Hematopoietic multipotent progenitor cell treated with erythropoietin and hydrocortisone succinate and interleukin-3 and kit ligand, for 4 days (in vitro differentiated cells): ENCODE results near the gene SLC35A2.
A peak's percentile ranks its signal among the peaks of the same experiment; 100 is the strongest.

Experiments used
- DNase-seq: peaks from one replicate; pipeline ENCODE4 v3.0.0-alpha.2; 2015

Gene SLC35A2

DNA sequence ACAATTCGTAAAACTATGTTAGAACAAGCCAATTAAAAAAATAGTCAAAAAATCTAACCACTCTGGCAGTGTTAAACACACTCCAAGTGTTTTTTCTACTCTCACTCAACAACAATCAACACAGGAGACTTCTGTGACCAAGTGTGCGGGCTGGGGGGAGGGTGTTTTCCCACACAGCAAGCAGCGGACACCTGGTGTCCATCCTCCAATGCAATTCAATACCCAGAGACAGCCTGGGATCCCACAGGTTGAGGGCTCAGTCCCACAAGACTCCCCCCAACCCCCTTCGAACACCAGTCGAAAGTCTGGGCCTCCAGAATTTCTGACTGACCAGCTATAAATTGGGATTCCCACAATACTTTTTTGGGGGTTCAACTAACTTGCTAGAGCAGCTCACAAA, 15.7 kb upstream of the SLC35A2 start:
- DNase-seq: no peak

DNA sequence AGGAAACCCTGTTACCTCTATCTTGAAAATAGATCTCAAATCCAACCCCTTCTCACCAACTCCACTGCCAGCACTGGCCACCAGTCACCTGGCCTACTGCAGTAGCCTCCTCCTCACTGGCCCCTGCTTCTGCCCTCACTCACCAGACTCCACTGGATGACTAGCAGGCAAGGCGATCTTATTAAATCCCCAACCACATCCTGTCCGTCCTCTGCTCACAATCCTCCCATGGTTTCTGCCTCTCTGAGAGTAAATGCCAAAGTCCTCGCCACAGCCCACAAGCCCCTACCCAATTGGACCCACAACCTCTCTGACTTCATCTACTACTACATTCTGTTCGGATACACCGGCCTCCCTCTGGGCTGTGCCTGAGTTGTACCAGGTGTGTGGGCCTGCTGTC, 12.8 kb upstream of the SLC35A2 start:
- peak; percentile 30 for DNase-seq

DNA sequence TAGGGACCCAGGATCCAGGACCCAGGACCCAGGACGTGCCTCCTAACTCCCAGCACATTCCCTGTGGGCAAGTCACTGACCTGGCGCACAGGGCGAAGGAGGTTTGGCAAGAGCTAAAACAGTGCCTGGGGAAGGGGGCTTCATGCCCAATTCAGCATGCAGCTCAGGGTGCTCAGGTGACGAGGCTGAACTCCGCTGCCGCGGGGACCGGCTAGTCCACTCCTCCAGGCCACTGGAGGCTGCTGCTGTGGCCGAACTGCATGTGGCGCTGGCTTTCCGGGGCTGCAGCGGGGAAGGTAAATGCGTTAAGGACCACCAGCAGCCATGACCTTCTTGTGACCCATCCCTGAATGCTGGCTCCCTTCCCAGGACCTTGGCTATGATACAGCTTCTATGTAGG, 12.3 kb upstream of the SLC35A2 start:
- DNase-seq: no peak

DNA sequence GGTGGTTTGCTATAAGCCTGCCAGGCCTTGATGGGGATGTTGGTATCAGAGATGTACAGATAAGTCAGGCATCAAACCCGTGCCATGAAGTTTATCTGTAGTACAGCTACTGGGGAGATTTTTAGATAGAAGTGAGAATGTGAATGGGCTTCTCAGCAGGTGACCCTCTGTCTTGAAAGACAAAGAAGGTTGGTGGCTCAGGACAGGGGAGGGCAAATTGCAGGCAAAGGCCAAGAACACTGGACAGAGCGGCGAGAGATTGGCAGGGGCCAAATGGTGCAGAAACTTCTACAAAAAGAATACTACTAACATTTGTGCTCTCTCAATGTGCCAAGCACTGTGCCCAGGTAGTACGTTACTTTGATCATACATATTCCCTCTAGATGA, 9.3 kb upstream of the SLC35A2 start:
- DNase-seq: no peak

- DNase-seq: peak; percentile 64
These were observed 8.7 kb upstream of the SLC35A2 start for GRCh38 chrX:48919947-48920717.

DNA sequence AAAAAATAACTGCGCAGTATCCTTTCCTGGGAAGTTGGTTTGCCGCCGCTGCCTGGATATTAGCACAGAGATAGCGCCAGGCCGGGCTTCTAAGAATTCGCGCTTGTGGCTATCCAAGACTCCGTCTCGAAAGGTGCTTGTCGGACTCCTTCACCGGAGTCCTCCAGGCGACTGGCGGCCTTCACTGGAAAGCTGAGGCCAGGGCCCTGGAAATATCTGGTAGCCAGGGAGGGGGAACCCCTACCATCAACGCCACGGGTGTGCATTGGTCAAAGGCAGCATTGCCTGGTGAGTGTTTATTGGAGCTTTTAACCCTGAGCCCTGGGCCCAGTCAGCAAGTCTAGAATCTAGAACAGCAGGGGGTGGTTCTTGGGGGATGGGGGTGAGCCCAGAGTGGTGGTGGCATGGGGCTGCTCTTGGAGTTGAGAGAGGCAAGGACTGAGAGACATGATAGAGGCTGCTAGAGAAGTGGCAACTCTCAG, 8.0 kb upstream of the SLC35A2 start:
- DNase-seq: peak; percentile 37

- peak; percentile 98 for DNase-seq
These were observed 7.3 kb upstream of the SLC35A2 start, which contains the start of gene PIM2 for GRCh38 chrX:48918643-48919340. PIM2 (minus strand) TSS chrX:48919024; CDS start chrX:48918834, 190 bp downstream.

GRCh38 chrX:48918301-48918642, 6.8 kb upstream of the SLC35A2 start:
- no peak for DNase-seq

GRCh38 chrX:48917139-48918001, 5.9 kb upstream of the SLC35A2 start:
- DNase-seq: peak; percentile 96

DNA sequence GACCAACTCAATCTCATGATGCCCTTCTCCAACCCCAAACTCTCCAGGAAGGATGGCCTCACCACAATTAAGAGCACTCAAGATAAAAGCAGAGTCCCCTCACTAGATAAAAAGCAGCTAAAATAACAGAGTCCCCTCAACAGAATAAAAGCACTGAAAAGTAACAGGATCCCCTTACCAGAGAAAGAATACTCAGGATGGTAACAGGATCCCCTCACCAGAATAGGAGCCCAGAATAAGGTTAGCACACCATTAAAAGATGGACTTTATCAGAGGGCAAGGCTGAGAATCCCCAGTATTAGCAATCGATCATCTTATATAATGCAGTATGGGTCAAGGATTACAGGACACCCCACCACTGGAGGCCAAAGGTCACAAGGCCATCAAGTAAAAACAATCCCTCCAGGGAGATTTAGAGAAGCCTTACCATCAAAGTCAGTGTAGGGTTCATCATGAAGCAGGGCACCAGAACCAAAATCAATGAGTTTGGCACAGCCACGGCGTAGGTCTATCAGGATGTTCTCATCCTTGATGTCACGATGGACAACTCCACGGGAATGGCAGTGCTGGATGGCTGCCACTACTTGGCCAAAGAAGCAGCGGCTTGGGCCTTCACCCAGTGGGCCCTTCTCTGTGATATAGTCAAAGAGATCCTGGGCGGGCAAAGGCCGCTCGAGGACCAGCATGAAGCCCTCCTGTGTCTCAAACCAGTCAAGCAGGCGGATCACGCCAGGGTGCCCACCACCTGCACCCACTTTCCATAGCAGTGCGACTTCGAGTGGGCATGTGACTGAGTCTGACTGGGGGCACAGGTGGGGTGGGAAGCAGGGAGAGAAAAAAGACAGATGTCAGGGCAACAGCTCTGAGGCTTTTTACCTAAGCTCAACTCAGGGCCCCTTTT, 3.4 kb upstream of the SLC35A2 start:
- no peak for DNase-seq

DNA sequence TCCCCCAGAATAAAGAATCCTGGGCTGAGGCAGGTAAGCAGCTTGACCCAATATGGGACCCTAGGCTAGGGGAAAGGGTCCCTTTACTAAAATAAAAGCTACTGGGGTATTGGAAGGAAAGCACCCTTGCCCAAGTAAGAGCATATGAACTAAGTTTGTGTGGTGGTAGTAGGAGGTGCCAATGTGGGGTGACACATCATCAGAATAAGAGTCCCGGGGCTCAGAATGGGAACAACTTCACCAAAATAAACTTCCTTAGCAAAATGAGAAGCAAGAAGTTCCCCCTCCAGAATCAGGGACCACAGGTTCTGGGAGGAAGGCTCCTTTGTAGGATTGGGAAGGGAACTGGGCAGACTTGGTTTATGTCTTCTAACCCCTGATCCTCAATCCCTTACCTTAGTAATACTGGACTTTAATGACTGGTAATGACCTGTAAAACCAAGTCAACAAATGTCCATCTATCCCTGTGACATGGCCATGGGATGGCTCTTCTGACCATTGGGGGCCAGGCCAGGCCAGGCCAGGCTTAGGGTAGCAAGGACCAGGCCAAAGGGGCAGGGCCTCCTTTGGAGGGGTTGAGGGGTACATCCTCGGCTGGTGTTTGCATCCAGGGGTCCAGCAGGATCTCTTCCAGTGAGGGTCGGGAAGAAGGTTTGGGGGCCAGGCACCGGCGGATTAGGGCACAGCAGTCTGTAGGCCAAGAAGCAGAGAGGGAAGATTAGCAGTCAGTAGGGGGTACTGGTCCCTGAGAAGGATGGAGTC, 2.3 kb upstream of the SLC35A2 start:
- DNase-seq: no peak

- DNase-seq: peak; percentile 63
These were observed 477 bp downstream of the SLC35A2 start for GRCh38 chrX:48910926-48911411.

DNA sequence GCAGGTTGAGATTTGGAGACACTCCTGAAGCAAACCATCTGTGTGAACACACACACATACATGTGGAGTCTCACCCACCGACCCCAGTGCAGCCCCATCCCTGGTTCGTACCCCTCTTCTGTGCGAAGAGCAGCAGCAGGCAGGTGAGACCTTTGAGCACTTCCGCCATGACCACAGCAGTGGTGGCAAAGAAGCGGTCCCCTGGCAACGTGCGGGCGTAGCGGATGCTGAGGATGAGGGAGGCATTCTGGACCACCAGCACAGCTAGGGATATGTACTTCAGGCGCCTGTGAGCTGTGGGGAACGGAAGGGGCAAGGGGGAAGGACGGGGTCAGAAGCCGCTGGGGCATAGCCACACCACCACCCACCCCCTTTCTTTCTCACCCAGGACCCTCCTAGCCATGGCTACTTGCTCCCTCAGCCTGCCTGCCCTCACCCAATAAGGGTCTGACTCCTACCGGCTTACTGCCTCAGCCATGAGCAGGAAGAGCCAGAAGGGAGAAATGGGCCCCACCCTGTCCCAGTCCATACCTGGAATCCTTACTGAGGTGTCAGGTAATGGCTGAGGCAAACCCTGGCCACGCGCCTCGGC, 1.6 kb downstream of the SLC35A2 start:
- DNase-seq: no peak

- DNase-seq: no peak
These were observed 2.8 kb downstream of the SLC35A2 start for GRCh38 chrX:48908600-48908999.

DNA sequence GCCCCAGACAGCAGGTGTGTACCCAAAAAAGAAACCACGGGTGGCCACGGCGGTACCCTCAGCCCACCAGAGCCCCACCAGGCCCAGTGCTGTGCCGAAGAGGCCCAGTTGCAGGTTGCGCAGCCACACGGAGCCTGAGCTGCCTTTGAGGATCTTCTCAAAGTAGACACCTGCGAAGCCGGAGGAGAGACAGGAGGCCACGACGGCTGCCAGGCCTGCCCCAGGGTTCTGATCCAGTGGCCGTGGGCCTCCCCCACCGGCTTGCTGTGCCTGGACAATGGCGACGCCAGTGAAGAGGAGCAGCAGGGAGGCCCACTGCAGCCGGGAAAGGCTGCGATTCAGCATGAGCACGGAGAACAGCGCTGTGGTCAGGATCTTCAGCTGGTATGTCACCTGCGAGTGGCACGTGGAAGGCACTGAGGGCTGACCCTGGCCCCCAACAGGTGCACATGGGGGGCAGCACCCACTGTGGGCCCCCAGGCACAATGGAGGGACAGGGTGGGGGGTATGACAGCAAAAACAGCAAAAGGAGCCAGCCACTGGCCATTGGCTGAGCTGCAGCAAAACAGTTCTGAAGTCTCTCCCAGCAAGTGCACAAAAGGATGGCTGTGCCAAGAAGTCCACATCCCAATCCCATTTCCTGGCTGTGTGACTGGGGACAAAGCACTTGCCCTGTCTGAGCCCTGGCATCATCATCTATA, 6.2 kb downstream of the SLC35A2 start:
- no peak for DNase-seq

- no peak for DNase-seq
These were observed 6.8 kb downstream of the SLC35A2 start for GRCh38 chrX:48904626-48905025.

- no peak for DNase-seq
These were observed 7.3 kb downstream of the SLC35A2 start for GRCh38 chrX:48904180-48904579.

DNA sequence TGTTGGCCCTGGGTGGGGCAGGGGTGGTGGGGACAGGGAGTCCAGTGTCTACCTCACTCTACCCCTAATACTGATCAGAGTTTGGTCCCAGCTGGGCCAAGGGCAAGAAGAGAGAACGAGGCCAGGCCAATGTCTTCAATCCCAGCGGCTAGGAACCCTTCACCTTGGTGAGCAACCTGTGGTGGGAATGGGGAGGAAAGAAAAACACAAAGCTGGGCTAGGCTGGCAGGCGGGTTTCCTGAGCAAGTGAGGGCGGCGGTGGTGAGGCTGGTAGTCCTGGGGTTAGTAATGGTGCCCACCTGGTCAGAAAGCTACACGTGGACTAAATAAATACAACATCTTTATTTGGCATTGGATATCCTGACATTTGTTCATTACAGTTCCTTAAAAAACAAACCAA, 8.2 kb downstream of the SLC35A2 start:
- DNase-seq: no peak

GRCh38 chrX:48902776-48903175, 8.7 kb downstream of the SLC35A2 start:
- DNase-seq: no peak

DNA sequence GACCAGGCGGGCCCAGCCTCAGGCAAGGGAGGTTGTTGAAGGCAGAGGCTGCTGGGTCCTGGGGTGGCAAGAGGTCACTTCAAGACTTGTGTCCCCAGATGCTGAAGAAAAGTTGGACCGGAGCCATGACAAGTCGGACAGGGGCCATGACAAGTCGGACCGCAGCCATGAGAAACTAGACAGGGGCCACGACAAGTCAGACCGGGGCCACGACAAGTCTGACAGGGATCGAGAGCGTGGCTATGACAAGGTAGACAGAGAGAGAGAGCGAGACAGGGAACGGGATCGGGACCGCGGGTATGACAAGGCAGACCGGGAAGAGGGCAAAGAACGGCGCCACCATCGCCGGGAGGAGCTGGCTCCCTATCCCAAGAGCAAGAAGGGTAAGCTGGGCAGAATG, 9.3 kb downstream of the SLC35A2 start:
- DNase-seq: no peak
